Dedifferentiated amniotic fluid mesenchymal stem cell (primary cell): ENCODE data around the gene ZW10.
"Not testable (repeated sequence)": the region's sequence is repeated elsewhere in the genome, so short reads cannot be mapped to it uniquely, and the experiment has no call there.

Source experiments
- DNase-seq: peaks from one replicate; pipeline ENCODE4 v3.0.0-alpha.2; 2016; ENCODE audit errors: extremely low spot score

The ZW10 gene

GRCh38 chr11:113773416-113774173 is at the start of gene ZW10:
Gene ZW10, minus strand, starts transcription at chr11:113773692. Its CDS starts 26 bp downstream, at chr11:113773666.
- DNase-seq = peak; percentile 98

GRCh38 chr11:113818426-113818825 is 44.9 kb upstream of the ZW10 start:
- no peak for DNase-seq

GRCh38 chr11:113817626-113818025 is 44.1 kb upstream of the ZW10 start:
- DNase-seq = no peak

GRCh38 chr11:113817162-113817561 is 43.7 kb upstream of the ZW10 start:
- no peak for DNase-seq

- DNase-seq = no peak
These were observed 40.7 kb upstream of the ZW10 start for GRCh38 chr11:113814181-113814580.

- no peak for DNase-seq
These were observed 35.4 kb upstream of the ZW10 start for GRCh38 chr11:113808931-113809330.

GRCh38 chr11:113806406-113806805 is 32.9 kb upstream of the ZW10 start:
- DNase-seq = no peak

GRCh38 chr11:113805640-113806039 is 32.1 kb upstream of the ZW10 start:
- no peak for DNase-seq

GRCh38 chr11:113802621-113803020 is 29.1 kb upstream of the ZW10 start:
- DNase-seq = no peak

GRCh38 chr11:113796663-113797259 is 23.3 kb upstream of the ZW10 start:
- DNase-seq = no peak

GRCh38 chr11:113789675-113790320 is 16.3 kb upstream of the ZW10 start:
- DNase-seq = no peak

- DNase-seq = not testable (repeated sequence)
These were observed 15.5 kb upstream of the ZW10 start for GRCh38 chr11:113789016-113789415.

- no peak for DNase-seq
These were observed 8.6 kb upstream of the ZW10 start for GRCh38 chr11:113782134-113782533.

GRCh38 chr11:113781682-113782081 is 8.2 kb upstream of the ZW10 start:
- DNase-seq = no peak

- DNase-seq = no peak
These were observed 6.0 kb upstream of the ZW10 start, which contains the start of gene CLDN25 for GRCh38 chr11:113779496-113779895. Gene CLDN25, plus strand, starts transcription at chr11:113779796. Its CDS starts 0 bp downstream, at chr11:113779796.

GRCh38 chr11:113778111-113778910 is 4.8 kb upstream of the ZW10 start:
- DNase-seq = peak; percentile 24

GRCh38 chr11:113774174-113774503 is 647 bp upstream of the ZW10 start:
- no peak for DNase-seq

- DNase-seq = no peak
These were observed 438 bp downstream of the ZW10 start for GRCh38 chr11:113773092-113773415.

GRCh38 chr11:113771964-113772363 is 1.5 kb downstream of the ZW10 start:
- no peak for DNase-seq

GRCh38 chr11:113764527-113765219 is 8.8 kb downstream of the ZW10 start:
- DNase-seq = no peak

GRCh38 chr11:113763040-113763439 is 10.5 kb downstream of the ZW10 start:
- DNase-seq = not testable (repeated sequence)

- no peak for DNase-seq
These were observed 13.3 kb downstream of the ZW10 start for GRCh38 chr11:113760241-113760640.
